Uterus (tissue), 4 donors: ENCODE data around the gene EEFSEC. TPM values are rescaled to one million over a fixed set of nuclear protein-coding genes. Genes with fewer than 3 reads are reported as not detected.

Source experiments
- DNase-seq, 2 donors: peaks; one replicate each; pipeline ENCODE4 v3.0.0-alpha.2; 2019 to 2020
- H3K27ac ChIP-seq, 2 donors: fragments of 200-600 bp; sonication (generic); 1 replicate in 1 of 2; 2 replicates in 1 of 2; pipeline ENCODE4 v1.5.1; 2016 to 2018
- H3K27me3 ChIP-seq, 2 donors: fragments of 200-600 bp; sonication (generic); one replicate each; pipeline ENCODE4 v1.5.1; 2018 to 2019; ENCODE audit warnings: control low read depth in 1 of 2
- H3K36me3 ChIP-seq, 2 donors: fragments of 200-600 bp; sonication (generic); one replicate each; pipeline ENCODE4 v1.5.1; 2019; ENCODE audit warnings: control low read depth in 1 of 2
- H3K4me1 ChIP-seq, 2 donors: fragments of 200-600 bp; sonication (generic); one replicate each; pipeline ENCODE4 v1.5.1; 2018 to 2019; ENCODE audit warnings: control low read depth in 1 of 2
- H3K4me3 ChIP-seq, 2 donors: fragments of 200-600 bp; sonication (generic); 1 replicate in 1 of 2; 2 replicates in 1 of 2; pipeline ENCODE4 v1.5.1; 2018 to 2019; ENCODE audit warnings: mild to moderate bottlenecking in 1 of 2
- H3K9me3 ChIP-seq, 2 donors: fragments of 200-600 bp; sonication (generic); one replicate each; pipeline ENCODE4 v1.5.1; 2019; ENCODE audit warnings: control low read depth in 1 of 2
- POLR2A ChIP-seq, 2 donors: fragments of 450-650 bp; IDR thresholded peaks; one replicate each; pipeline ENCODE4 v1.6.1; 2016; ENCODE audit warnings: antibody characterized with exemption in 2 of 2, mild to moderate bottlenecking in 1 of 2, moderate library complexity in 1 of 2
- intact Hi-C: fragments of 100-400 bp; cut with DNase I; formaldehyde crosslinking; loops from one replicate; pipeline ENCODE4 v1.15.1; 2023; ENCODE audit warnings: low total_unique reads
- total RNA-seq, 4 donors: library from RNA; depleted of rRNA in 3 of 4; stranded (reverse); fragments of >200 nt in 3 of 4; gene quantifications; one replicate each; pipeline versions ENCODE4 v1.1.0 to v1.2.4, GENCODE V29; 2014 to 2023
- TF ChIP-seq, protein P1 (sequence below), 4 experiments: fragments of 200-600 bp in 2 of 4; fragments of 450-650 bp in 2 of 4; sonication (generic) in 2 of 4; IDR thresholded peaks; one replicate each; pipeline ENCODE4 v1.5.1; 2016 to 2019; ENCODE audit warnings: antibody characterized with exemption in 4 of 4, mild to moderate bottlenecking in 2 of 4, moderate library complexity in 1 of 4
- donor health status: DM: yes; HTN: yes; CAD: no.

The EEFSEC gene
- total RNA-seq, 4 donors from 2014 or later: 2.9 to 20.0 (median 12.5) TPM

DNA sequence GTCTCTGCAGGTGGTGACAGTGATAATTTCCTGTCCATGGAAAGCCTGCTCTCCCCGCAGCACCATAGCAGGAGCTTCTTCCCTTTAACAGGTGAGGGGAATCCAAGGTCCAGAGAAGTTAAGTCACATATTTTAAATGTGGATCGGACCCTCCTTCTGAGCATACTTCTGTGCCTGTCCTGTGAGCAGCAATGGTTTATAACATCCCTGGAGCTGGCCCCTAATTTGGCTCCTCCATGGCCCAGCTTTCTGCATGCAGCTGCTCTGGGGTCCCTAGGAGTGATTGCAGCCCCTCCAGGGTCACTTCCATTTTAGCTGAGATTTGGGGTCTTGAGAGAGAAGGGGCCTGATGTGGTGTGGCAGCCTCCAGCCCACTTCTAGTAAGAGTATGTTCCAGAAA is 127.8 kb downstream of the EEFSEC start:
- TF ChIP-seq, protein P1, sequence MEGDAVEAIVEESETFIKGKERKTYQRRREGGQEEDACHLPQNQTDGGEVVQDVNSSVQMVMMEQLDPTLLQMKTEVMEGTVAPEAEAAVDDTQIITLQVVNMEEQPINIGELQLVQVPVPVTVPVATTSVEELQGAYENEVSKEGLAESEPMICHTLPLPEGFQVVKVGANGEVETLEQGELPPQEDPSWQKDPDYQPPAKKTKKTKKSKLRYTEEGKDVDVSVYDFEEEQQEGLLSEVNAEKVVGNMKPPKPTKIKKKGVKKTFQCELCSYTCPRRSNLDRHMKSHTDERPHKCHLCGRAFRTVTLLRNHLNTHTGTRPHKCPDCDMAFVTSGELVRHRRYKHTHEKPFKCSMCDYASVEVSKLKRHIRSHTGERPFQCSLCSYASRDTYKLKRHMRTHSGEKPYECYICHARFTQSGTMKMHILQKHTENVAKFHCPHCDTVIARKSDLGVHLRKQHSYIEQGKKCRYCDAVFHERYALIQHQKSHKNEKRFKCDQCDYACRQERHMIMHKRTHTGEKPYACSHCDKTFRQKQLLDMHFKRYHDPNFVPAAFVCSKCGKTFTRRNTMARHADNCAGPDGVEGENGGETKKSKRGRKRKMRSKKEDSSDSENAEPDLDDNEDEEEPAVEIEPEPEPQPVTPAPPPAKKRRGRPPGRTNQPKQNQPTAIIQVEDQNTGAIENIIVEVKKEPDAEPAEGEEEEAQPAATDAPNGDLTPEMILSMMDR (IDR thresholded peaks at IDR 0.05): no peak
- no peak for TF ChIP-seq POLR2A (IDR thresholded peaks at IDR 0.05)
- H3K9me3 ChIP-seq: no peaks in the 10 kb centered on the region
- peak overlapping the region; percentile 70 to 82 for H3K27ac ChIP-seq
- H3K27me3 ChIP-seq: no peaks in the 10 kb centered on the region
- H3K36me3 ChIP-seq: no peaks in the 10 kb centered on the region
- intact Hi-C loops: no loop called here
- DNase-seq: no peak
- no peak overlapping the region for H3K4me3 ChIP-seq
- peaks cover 12 to 35% of the 10 kb centered on the region in 2 donors for H3K4me1 ChIP-seq

DNA sequence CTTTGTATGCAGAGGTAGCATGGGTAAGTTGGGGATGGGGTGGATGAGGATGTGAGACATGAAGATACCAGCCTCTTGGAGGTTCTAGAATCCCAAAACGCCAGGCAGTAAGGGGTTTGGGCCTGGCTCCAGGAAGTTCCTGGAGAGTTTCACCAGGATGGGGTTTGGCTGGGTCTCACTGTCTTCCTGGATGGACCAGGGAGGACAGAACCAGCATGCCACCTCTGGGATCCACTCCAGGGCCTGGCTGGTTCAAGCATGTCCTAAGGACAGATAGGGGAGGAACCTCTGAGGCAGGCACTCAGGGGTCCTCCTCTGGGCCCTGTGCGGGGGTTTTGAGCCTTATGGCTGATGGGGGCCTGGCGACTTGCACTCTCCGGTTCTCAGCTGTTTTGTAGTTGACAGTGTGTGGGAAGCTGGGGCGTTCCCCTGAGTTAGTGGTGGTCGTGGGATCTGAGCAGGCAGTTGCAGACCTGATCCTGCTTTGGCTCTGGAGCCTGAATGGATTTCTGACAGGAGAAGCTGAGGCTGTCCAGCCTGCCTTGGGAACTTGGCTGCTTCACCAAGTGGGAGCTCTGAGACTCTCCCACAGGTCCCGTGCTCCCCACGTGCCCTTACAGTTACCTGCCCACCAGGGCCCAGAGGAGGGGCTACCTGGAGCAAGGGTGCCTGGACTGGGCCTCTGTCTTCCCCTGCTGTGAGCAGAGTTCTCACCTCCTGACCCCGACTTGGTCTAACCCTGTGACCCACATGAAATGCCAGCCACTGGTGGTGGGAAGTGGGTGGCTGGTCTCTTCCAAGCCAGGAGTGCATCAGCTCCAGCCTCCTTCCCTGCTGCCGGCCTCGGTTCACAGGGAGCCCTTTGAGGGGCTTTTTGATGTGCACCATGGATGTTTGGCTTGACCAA is 128.4 kb downstream of the EEFSEC start:
- Histone ChIP-seq H3K27ac (peak overlapping the region; percentile 70 to 82), H3K9me3 (no peaks in the 10 kb centered on the region), H3K4me1 (peaks cover 12 to 35% of the 10 kb centered on the region in 2 donors), H3K27me3 (no peaks in the 10 kb centered on the region), H3K4me3 (no peak overlapping the region), H3K36me3 (no peaks in the 10 kb centered on the region)
- intact Hi-C loops: no loop called here
- peak; percentile 70 to 77 for DNase-seq
- TF ChIP-seq, protein P1 (IDR thresholded peaks at IDR 0.05): peak in 1 of 4 experiments; percentile 13
- TF ChIP-seq POLR2A (IDR thresholded peaks at IDR 0.05): no peak

DNA sequence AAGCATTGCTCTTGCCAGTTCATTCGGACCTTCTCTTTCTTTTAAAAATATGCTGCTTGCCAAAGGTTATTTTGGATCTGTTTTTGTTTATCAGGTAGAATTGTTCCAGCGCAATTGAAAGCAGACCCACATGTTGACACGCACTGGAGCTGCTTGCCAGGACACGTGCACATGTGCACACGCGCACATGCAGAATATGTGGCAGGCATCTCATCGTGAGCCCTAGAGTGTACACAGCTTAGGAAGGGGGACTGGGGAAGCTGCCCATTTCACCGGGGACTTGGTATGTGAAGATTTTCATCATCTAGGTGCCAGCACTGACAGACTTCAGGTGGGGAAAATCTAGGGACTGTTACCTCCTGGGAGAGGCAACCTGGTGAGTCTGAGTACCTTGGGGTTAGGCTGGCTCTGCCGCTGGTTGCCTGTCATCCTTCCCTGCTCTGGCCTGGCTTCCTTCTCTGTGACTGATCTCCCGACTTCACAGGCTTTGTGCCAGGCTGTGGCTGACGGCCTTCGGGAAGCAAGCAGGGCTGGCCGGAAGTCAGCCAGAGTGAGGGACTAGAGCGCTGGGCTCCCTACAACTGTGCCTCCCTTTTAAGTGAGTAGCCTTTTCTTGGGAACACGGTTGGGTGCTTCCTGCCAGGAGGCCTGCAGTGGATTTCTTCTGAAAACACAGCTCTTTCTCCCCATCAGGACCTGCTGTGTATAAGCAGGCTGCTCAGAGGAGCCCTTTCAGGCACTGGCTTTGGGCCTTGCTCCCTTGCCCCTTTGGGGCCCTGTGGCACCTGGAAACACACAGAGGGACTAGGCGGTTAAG is 129.3 kb downstream of the EEFSEC start:
- intact Hi-C loops: no loop called here
- Histone ChIP-seq H3K4me1 (peaks cover 12 to 35% of the 10 kb centered on the region in 2 donors), H3K27ac (peak overlapping the region; percentile 70 to 82), H3K9me3 (no peaks in the 10 kb centered on the region), H3K4me3 (no peak overlapping the region), H3K36me3 (no peaks in the 10 kb centered on the region), H3K27me3 (no peaks in the 10 kb centered on the region)
- DNase-seq: peak; percentile 80 to 81
- TF ChIP-seq, protein P1 (IDR thresholded peaks at IDR 0.05): no peak
- TF ChIP-seq POLR2A (IDR thresholded peaks at IDR 0.05): no peak

DNA sequence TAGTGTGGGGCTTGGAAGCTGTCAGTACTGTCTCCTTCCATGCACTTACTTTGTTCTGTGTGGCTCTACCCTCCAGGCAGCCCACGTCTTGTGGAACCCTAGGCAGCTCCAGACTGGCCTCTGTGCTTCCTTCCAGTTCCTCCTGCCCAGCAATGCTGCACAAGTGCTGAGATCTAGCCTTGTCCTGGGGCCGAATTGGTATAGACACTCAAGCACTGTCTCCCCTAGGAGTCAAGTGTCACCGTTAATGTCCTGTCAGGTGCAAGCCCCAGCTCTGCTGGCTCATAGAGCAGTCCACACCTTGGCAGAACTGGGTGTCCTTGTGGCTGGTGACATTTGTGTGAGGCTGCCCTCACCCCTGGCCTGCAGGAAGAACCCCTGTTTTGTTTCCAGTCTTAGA is 130.1 kb downstream of the EEFSEC start:
- H3K27ac ChIP-seq: peak overlapping the region; percentile 70 to 82
- H3K4me3 ChIP-seq: no peak overlapping the region
- DNase-seq: no peak
- intact Hi-C loops: no loop called here
- no peaks in the 10 kb centered on the region for H3K9me3 ChIP-seq
- H3K4me1 ChIP-seq: peaks cover 12 to 29% of the 10 kb centered on the region in 2 donors
- no peaks in the 10 kb centered on the region for H3K36me3 ChIP-seq
- H3K27me3 ChIP-seq: no peaks in the 10 kb centered on the region
- TF ChIP-seq, protein P1 (IDR thresholded peaks at IDR 0.05): no peak
- no peak for TF ChIP-seq POLR2A (IDR thresholded peaks at IDR 0.05)
